NCI-H1417 (cell line): ENCODE data around the gene TRABD2A.
"Not testable (repeated sequence)": the region's sequence is repeated elsewhere in the genome, so short reads cannot be mapped to it uniquely, and the experiment has no call there.

ENCODE experiments used
- DNase-seq, 3 experiments: peaks; one replicate each; lab custom pipeline; 2025; lab: John Stamatoyannopoulos, UW

The TRABD2A gene

DNA sequence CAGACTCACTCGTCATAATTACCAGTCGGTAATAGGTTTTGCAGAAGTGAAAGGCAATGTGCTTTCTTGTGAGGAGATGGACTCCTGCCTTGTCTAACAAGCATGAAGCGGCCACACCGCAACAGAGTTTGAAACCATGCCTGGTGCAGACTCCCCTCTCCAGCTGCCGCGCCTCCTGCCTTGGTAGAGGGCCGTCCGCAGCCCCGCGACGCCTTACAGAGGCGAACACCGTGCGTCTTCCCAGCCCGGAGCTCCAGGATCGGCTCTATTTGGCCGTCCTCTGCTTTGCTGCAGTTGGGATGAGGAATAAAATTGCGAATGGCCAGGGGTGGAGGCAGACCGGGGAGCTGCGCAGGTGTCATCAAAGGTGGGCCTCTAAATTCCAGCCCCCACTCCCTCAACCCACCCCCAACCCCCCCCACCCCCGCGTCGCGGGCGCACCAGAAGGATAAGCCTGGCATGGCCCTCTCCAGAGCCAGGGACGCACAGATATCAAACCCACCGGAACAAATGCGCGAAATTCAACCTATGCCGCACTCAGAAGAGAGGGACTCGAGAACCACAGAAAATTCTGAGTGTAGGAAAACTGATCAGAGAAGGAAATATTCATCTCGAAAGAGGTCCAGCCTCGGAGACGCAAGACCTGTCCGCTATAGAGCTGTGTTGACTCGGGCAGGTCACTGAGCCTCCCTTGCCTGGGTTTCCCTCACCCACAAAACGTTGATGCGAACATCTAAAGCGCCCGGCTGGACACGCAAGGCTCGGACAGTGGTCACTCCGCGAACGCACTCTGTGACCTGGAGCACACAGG lies 1.1 kb downstream of the TRABD2A start:
- no peak for DNase-seq

DNA sequence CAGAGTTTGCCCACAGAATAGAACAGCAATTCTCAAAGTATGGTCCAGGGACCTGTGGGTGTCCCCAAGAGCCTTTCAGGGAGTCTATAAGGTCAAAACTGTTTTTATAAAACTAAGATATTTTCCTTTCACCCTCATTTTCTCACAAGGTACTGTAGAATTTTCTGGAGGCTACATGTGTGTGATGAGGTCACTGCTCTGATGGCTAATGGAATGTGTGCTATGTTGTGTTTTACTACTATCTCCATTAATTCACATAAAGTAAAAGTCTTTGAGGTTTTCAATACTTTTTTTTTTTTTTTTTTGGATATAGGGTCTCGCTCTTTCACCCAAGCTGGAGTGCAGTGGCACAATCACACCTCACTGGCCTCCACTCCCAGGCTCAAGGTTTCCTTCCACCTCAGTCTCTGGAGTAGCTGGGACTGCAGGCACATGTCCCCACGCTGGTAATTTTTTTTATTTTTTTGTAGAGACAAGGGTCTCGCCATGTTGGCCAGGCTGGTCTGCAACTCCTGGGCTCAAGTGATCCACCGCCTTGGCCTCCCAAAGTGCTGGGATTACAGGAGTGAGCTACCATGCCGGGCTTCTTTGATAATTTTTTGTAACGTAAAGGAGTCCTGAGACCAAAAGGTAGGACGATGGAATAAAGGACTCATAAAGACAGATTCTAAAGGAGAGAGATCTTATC lies 1.8 kb downstream of the TRABD2A start:
- no peak for DNase-seq

DNA sequence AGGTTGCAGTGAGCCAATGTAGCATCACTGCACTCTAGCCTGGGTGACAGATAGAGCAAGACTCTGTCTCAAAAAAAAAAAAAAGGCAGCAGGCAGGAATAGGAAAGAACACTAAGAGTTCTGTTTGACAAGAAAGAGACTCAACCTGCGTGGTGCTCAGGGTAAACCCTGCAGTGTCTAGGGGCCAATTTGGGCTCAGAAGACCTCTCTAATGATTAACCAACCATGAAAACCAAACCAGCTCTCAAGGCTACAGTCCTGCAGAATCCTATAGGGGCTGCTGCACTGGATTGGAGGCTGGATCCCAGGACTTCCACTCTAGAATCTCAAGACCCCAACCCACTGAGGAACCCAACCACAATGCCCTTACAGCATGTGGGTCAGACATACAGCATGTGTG lies 2.4 kb downstream of the TRABD2A start:
- DNase-seq: no peak

DNA sequence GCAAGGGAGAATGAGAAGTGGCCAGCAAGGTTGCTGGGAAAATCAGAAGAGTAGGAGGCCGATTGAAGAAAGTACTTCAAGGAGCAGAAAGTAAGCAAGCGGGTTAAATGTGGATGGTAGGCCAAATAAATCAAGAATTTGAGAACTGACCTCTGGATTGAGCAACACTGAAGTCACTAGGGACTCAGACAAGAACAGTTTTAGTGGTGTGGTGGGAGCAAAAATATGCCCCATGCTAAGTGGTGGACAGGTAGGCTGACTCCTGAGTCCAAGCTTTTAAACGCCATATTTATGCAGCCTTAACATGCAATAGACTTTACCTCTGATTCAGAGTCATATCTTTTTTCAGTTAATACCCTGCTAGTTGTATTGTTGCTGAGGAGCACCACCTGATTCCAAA lies 4.5 kb downstream of the TRABD2A start:
- no peak for DNase-seq

DNA sequence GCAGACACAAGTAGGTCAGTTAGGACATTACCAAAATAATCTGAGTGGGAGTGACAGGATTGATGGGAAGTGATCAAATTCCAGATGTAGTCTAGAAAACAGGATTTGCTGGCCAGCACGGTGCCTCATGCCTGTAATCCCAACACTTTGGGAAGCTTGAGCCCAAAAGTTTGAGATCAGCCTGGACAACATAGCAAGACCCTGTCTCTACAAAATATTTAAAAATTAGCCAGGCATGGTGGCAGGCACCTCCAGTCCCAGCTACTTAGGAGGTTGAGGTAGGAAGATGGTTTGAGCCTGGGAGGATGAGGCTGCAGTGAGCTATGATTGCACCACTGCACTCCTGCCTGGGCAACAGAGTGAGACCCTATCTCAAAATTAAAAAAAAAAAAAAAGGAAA lies 5.3 kb downstream of the TRABD2A start:
- DNase-seq: not testable (repeated sequence)

DNA sequence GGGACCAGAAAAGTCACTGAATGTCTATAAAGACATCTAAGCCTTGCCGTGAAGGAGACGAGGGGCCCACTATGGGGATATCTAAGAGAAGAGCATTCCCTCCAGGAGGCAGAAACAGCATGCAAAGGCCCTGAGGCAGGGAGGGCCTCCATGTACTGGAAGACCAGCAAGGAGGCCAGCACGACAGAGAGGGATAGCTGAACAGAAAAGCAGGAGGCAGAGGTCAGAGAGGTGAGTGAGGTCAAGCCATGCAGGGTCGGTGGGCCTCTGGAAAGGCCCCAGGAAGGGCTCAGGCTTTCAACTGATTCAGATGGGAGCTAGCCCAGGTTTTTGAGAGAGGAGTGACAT lies 5.7 kb downstream of the TRABD2A start:
- no peak for DNase-seq

DNA sequence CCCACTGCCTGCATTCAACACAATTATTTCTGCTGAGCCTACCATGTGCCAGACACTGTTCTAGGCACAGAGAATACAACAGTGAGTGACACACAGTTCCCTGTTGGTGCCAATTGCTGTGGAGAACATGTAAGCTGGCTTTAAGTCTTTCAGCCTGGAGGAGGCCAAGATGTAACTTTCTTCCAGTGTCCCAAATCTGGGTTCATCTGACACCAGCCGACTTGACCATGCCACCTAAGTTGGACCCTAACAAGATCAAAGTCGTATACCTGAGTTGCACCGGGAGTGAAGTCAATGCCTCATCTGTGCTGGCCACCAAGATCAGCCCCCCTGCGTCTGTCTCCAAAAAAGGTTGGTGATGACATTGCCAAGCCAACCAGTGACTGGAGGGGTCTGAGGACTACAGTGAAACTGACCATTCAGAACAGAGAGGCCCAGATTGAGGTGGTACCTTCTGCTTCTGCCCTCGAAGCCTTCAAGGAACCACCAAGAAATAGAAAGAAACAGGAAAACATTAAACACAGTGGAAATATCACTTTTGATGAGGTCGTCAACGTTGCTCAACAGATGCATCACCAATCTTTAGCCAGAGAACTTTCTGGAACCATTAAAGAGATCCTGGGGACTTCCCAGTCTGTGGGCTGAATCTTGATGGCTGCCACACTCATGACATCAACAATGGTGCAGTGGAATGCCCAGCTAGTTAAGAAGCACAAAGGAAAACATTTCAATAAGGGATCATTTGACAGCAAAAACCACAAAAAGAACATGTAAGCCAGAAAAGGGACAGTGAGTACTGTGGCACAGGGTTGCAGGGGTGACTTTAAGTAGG lies 6.3 kb downstream of the TRABD2A start:
- no peak for DNase-seq

DNA sequence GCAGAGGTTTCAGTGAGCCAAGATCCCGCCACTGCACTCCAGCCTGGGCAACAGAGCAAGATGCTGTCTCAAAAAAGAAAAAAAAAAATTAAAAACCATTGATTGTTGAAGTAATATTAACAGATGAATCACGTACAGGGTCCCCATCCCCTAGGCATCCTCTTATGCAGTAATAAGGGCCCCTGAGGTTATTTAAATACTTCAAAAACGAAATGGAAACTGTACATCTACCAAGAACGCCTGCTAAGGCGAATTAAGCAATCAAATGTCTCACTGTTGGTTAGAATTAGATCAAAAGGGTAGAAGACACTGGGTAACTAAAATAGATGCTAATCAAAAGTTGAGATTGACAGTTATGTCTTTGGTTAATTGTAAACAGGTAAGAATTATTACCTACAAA lies 7.5 kb downstream of the TRABD2A start:
- DNase-seq: no peak

DNA sequence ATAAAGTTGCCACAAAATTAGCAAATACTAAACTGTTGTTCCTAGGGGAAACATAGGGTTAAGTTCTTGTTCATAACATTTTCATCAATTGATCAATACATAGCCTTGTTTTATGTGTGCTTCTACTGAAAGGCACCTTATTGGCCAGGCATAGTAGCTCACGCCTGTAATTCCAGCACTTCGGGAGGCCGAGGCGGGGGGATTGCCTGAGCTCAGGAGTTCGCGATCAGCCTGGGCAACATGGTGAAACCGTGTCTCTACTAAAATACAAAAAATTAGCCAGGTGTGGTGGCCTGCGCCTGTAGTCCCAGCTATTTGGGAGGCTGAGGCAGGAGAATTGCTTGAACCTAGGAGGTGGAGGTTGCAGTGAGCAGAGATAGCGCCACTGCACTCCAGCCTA lies 8.2 kb downstream of the TRABD2A start:
- not testable (repeated sequence) for DNase-seq

DNA sequence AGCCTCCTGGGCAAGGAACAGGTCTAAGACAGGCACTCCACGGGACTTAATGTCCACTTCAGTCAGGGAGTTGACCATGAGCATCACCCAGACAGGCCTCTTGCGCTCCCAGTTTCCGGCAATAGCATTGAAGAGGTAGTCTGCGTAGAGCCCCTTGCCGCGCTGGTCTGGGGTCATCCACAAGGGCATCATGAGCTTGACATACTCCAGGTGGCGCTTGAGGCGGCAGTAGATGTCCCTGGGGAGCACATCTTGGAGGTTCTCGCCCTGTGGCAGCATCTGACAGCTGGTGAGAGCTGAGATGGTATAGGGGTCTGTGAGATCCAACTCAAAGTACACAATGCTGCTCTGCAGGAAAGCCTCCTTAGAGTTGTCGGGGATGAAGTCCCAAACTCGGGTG lies 10.6 kb downstream of the TRABD2A start:
- no peak for DNase-seq

DNA sequence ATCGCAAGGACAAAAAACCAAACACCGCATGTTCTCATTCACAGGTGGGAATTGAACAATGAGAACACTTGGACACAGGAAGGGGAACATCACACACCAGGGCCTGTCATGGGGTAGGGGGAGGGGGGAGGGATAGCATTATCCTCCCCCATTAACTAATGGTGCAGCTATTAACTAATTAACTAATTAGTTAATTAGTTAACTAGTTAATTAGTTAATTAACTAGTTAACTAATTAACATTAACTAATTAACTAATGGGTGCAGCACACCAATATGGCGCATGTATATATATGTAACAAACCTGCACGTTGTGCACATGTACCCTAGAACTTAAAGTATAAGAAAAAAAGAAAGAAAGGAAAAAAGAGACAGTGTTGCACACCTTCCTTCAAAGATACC lies 12.6 kb downstream of the TRABD2A start:
- DNase-seq: not testable (repeated sequence)

DNA sequence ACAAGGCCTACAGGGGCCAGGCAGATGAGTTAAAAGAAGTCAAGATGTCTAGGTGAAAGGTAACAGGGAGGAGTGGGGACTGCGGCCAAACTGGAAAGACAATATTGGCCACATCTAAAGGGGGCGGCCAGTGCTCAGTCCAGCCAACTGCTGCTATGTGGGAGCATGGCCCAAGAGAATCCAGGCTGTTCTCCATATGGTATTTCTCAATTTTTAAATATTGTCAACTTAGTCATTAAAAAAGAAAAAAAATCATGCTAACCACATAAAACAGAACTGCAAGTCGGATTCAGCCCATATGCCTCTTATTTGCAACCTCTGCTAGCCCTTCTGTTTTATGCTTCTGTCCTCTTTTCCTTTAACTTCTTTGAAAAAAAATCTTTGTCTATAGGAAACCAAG lies 14.8 kb downstream of the TRABD2A start:
- no peak for DNase-seq

DNA sequence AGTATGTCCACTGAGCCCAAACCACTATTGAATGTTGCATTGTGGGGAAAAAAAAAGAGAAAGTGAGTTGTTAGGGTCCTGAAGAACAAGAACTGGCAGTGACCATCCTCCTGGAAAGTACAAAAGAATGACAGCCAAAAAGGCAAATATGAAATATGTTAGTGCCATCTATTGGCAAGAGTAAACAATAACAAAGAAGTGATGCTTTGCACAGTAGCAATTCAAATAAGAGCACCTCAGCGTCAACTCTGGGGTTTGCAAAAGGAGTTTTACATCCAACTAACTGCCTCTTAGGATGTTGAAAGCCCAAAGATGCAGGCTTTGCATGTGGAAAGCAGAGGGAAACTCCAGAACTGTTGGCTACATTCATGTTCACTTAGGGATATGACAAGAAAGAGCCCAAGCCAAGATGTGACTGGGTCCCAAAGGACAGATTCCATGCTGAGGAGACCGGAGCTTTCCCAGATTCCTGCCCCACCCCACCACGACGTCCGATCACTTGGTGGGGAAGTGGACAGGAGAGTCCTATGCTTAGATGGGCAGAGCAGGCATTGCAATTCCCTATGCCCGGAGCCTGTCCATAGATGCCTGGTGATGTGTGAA lies 15.6 kb downstream of the TRABD2A start:
- DNase-seq: peak in 1 of 3 experiments; percentile 18

DNA sequence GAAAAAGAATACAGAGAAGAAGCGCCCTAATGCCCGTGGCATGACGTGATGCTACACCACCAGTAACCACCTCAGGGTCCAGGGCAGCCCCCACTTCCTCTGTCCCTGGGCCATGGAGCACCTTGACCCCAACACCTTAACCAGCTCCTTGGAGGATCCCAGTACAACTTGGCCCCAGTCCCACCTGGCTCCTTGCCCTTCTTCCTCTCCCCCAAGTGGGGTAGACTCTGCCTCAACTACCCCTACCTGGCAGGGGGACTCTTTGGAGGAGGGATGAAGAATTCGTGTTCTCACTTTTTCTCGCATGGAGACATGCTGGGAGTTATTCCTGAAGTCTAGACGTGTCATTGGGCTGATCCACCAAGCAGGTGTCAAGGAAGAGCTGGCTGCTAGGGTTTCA lies 18.9 kb downstream of the TRABD2A start:
- no peak for DNase-seq

DNA sequence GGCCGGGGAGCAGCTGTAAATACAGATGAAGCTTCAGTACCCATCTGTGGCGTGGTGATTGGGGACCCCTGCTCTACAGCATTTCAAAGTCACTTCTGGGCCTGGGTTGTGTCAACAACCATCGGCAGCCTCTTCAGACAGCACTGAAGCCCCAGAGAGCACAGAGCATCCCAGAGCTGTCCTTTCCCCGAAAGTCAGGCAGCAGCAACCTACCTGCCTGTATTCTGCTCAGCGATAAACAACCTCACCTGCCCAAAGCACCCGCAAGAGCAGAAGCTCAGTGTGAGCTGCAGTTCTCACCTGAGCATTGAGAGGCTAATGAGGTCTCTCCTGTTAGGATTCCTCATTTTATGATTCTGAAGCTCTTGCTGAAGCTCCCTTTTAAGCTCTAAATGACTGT lies 19.3 kb downstream of the TRABD2A start:
- DNase-seq: no peak

DNA sequence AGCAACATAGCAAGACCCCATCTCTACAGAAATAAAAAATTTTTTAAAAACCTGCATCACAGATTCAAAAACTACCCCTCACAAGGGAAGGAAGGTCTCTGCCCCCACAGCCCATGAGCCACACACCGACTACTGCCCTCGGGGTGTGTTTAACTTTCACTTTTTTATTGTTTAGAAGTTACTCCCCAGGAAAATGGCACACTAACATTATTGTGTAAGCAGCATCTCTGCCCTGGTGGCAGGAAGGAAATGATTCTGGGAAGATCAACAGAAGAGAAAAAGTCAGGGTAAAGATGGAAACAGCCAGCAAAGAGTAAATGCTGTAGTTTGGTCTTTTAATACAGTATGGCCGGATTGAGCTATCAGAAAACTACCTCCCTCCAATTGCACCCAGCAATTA lies 21.9 kb downstream of the TRABD2A start:
- DNase-seq: no peak

DNA sequence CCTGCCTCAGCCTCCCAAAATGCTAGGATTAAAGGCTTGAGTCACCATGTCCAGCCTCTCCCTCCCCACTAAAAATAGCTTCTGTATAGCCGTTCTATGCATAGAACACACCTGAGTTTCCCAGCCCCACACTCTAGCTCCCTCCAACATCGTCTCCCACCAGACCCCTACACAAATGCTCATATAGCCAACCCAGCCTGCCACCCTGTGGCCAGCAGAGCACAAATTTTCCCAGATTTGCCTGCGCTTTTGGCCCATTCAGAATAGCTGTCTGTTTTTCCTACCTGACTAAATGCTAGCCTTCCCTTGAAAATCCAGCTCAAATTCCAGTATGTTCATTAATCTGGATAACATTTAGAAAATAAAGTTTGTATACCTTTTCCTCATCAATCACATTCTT lies 22.8 kb downstream of the TRABD2A start:
- DNase-seq: no peak

DNA sequence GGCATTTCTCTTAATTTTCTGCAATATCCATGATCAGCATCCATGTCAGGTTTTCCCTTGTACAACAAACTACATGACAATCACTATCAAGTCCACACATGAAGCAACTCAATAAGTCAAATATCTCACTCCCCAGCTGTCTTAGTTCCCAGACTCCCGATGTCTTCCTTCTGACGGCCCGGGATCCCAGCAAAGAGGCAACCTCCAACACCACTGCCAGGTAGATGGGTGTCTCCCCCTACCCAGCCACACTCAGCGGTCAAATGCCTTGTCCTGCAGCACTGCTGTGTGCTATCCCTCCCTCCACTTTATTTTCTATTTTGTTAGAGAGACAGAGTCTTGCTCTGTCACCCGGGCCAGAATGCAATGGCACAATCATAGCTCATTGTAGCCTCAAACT lies 23.3 kb downstream of the TRABD2A start:
- no peak for DNase-seq

DNA sequence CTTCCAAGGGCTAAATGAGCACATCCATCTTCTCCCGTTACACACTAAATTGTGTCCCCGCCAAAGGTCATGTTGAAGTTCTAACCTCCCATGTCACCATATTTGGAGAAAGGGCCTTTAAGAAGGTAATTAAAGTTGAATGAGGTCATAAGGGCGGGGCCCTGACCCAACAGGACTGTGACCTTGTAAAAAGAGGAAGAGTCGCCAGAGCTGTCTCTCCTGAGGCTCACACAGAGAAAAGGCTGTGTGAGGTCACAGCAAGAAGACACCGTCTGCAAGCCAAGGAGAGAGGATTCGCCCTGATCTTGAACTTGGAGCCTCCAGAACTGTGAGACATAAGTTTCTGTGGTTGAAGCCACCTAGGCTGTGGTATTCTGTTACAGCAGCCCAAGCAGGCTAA lies 24.1 kb downstream of the TRABD2A start:
- DNase-seq: no peak

DNA sequence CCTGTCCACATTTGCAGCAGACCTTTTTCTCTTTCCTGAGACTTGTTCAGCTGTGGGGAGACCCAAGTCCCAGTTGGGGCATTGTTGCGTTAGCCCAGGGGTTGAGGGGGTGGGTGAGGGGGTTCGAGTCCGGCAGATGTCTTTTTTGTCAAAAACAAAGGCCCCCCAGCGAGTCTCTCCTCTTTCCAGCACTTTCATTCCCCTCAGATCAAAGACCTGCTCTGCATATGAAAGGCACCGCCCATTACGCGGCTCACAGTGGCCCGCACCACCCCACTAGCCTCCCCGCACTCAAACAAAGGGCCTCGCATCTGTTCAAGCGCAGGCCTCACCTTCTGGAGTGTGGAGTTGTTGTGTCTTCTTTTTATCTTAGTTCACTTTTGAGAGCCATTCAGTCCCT lies 25.2 kb downstream of the TRABD2A start:
- no peak for DNase-seq

DNA sequence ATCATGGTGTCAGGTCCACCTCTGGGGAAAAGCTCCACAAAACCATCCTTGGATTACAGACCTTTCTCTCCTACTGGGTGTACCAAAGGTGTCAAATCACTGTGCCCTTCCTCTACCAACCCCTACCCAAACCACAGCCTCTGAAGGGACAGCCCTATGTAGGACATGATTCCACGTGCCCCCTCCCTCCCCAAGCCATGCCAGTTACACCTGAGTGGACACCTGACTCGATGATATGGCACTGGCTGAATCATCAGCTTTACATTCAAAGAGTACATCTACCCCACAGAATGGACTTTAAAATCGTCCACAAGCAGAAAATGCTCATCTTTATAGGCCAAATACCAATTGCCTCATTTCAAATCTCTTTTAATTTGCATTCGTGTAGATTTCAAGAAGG lies 26.0 kb downstream of the TRABD2A start:
- DNase-seq: no peak

DNA sequence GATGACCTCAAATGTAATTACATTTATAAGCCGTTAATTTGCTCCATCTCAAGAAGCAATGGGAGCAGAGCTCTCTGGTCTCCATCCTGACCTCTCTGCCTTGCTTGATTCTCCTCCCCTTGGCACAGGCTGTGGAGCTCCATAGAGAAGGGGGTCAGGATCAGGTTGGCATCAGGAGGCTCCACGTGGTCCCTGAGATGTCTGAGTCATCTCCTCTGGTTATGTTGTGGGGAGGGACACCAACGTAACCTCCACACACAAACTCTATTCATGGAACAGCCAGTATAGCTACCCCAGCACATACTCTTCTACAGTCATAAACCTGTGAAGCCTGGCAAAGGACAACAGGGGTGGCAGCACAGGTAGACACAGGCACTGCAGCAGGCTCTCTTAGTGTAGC lies 29.0 kb downstream of the TRABD2A start:
- DNase-seq: no peak

DNA sequence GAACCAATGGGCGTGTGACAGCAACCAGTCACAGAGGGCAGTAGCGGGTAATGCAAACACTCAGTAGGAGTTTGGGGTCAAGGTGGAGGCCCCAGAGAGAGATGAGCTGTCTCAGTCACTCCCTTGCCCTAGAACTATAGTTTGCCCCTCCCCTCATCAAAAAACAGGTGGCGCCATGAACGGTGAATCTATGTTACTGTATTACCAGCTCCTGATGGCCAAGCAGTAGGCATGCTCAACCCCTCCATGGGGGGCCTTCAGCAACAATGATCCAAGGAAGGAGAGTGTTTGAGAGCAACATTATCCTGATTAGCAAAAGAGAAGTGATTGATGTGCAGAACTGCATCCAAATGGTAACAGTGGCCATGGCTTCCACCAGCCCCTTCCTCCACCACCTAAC lies 30.4 kb downstream of the TRABD2A start:
- no peak for DNase-seq
